GM21528 (cell line): ENCODE results near the gene GMDS.

Experiments
- ATAC-seq: cut with Tn5 transposase; IDR thresholded peaks from one replicate; pipeline ENCODE4 v1.9.1; 2021; ENCODE audit warnings: mild to moderate bottlenecking, moderate library complexity; ENCODE audit not compliant: unreplicated experiment, low FRiP score

GMDS gene

GRCh38 chr6:2141644-2142290, 103.6 kb downstream of the GMDS start:
- no peak for ATAC-seq

- no peak for ATAC-seq
Observed at GRCh38 chr6:2140438-2141128, 104.8 kb downstream of the GMDS start.

GRCh38 chr6:2135401-2135800, 110.0 kb downstream of the GMDS start:
- ATAC-seq = no peak

DNA sequence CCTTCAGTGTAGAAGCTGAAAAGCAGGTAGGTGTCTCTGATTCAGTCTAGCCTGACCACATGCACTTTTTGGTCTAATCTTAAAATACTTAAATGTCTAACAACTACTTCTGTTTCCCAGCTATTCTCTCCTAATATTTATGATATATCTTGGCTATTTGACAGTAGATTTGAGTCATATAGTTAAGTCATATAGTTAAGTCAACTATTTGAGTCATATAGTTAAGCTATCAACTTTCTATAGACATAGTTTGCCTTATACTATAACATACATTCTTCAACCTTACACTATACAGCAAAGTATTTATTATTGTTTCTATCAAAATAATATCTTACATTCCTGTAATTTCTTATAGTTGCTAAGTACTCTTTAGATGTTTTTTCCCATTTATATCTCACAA, 110.9 kb downstream of the GMDS start:
- ATAC-seq = no peak

DNA sequence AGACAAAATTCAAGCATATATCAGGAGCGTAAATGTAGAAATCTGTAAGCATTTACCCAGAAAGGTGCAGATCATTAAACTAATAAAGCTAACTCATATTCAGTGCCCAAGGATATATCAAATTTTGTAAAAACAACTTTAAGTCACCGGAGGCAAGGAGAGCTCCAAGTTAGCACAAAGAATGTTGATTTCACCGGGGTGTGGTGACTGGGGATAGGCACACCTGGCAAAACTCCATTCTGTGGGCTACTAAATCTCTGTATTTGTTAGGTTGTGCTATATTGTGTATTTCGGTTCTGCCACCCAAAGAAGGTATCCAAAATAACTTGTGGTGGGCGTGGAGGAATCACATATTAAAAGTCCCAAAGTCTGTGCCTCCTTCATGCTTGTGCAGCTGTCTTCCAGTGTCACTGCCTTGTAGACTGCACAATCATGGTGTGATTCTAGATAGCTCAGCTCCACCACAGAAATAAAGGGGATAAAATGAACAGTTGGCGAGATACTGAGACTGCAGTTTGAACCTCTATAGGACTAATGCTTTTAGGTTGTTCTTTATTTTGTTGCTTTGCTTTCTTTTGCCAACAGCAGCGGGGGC, 111.6 kb downstream of the GMDS start:
- no peak for ATAC-seq

DNA sequence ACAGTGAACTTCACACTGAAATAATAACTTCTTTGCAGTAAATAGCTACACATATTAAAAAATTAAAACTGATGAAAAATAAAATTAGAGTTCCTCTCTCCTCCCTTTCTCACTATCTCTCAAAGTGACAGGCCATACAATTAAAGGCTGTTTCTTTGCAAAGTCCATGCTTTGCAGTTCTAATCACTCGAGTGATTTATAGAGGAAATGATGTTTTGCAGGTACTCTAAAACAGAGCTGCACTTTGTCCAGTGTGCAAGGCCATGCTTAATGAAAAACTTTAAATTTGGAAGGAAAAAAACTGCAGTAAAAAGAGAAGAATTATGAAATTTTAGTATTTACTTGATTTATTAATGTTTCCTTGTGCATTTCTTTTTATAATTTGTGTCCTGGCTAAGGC, 112.5 kb downstream of the GMDS start:
- no peak for ATAC-seq

DNA sequence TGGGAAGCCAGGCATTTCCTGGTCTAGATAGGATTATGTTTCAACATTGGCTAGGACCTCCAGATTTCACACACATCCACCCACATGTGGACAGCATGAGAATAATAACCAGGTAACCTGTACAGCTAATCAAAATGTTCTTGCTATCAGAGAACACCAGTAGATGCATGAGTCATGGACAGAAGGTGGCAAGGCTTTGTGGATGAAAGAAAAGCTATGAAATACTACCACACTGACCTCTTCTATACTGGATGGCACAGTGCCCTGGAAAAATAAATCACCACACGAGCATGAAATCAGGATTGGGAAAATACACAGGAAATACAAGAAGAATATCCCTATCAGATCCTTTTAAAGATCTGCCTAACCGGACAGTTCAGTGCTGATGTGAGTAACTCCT, 113.0 kb downstream of the GMDS start:
- ATAC-seq = no peak

GRCh38 chr6:2129182-2129621, 116.2 kb downstream of the GMDS start:
- ATAC-seq = peak; percentile 53

- peak; percentile 48 for ATAC-seq
Observed at GRCh38 chr6:2127484-2127911, 117.9 kb downstream of the GMDS start.

DNA sequence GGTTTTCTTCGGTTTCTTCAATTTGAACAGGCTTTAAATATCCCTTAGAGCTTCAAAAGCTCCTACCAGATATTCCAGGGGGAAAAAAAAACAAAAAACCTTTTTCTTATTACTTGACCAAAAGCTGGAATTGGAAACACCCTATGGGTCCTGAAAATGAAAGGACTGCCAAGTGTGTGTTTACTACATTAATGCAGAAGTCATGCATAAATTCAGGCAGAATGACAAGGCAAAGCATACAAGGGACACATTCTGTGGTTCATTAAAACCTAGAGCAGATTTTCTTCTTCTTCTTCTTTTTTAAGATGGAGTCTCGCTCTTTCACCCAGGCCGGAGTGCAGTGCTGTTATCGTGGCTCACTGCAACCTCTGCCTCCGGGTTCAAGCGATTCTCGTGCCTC, 119.1 kb downstream of the GMDS start:
- no peak for ATAC-seq

DNA sequence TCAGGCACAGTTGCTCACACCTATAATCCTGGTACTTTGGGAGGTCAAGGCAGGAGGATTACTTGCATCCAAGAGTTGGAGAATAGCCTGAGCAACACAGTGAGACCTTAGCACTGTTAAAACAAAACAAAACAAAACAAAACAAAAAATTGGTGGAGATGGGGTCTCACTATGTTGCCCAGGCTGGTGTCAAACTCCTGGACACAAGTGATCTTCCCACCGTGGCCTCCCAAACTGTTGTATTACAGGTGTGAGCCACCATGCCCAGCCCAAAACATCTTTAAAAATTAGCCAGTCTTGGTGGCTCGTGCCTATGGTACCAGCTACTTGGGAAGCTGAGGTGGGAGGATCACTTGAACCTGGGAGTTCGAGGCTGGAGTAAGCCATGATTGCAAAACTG, 120.2 kb downstream of the GMDS start:
- ATAC-seq = no peak

- ATAC-seq = no peak
Observed at GRCh38 chr6:2124260-2124709, 121.1 kb downstream of the GMDS start.

DNA sequence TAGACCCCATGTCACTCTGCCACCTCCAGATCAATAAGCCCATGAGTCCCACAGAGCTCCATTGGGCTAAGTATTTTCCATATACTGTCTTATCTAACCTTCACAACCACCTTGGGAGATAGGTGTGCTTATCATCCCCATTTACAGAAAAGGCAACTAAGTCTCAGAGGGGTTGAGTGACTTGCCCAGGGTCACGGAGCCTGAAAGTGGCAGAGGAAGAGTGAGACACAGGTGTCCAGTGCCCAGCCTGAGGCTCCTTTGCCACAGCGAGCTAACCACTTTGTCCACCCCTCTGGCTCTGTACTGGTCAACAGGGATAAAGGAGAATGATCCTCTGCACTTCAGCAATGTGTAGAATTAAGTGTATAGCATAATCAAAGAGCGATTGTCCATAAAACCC, 124.5 kb downstream of the GMDS start:
- ATAC-seq = no peak

DNA sequence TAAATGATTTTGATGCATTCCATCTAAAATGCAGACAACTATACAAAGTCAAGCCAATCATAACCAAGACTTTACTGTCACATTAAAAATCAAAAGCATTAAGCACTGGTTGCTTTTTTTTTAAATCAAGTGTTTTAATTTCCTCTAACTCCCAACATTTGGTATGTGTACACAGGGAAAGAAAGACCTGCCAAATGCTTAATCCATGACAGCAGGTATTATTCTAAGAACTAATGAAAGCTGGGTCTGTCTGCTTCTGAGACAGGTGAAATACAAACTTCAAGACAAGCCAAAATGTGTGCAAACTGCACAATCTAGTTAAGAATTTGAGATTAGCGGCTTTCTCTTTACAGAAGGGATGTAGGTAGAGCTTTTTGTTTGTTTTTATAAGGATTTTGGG, 126.1 kb downstream of the GMDS start:
- no peak for ATAC-seq

DNA sequence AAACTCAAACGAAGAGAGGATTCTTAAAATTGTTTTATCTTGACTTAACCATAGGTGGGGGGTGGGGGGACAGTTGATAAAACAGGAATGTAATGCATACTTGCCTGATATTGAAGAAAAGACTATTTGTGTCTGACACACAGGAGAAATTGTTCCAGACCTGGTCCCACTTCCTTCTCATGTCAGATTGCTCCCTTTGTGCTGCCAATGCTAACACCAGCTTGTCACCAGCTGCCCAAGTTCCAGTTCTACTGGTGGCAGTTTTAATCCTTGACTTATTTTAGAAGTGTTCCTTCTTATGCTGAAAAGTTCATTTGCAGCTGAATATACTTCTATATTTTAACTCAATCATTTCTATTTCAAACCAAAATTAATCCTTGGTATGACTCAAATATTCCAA, 127.3 kb downstream of the GMDS start:
- ATAC-seq = no peak

- no peak for ATAC-seq
Observed at GRCh38 chr6:2117447-2117846, 128.0 kb downstream of the GMDS start.

DNA sequence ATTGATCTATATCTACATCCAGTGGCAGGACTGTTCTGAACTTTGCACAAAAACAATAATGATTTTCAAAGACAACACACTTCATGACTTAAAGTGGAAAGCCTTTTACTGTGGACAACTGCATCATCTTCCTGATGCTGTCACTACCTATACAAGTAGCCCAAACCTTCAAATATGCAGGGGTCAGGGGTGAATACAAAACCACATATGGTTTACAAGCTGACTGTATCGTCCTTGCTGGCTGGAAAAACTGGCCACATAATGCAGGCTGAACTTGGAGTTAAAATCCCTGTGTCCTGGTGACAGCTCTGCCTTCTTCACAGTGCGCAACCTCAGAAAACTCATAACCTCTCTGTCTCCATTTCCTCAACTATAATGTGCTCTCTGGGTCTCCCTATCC, 128.9 kb downstream of the GMDS start:
- no peak for ATAC-seq

DNA sequence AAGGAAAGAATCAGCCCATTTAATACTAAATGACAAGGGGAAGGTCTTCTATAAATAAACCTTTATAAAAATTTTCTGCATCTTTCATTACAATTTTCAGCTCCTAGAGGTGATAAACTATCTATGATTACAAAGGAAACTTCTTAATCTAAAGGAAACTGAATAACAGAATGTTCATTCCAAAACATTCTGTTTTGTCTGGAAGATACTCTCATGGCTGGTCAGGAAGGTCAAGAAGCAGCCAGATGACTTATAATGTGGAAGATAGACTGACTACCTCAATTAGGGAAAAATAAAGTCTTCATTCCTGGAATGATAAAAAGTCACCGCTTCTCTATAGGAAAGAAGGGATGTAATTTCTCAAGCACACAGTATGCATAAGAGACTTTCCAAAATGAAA, 131.3 kb downstream of the GMDS start:
- no peak for ATAC-seq

DNA sequence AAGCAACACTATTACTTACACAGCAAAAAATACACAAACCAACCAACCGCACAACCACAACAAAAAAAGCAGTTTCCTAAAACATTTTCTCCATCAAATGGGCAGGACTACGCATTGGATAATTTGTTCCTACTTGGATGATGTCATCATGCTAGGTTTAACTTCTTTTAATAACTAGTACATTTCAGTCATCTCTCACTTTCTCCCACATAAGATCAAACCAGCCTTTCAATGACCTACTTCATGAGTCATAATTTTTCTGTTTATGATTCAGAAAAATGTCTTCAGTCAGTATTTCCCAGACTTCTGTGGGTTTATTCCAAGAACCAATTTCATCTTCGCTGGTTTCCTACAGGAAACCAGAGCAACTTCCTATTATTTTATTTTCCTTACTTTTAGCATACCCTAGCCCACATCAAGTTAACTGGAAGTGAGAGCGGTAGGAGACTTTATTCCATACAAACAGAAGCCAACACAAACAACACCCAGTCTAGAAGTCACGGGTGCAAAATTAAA, 134.2 kb downstream of the GMDS start:
- ATAC-seq = no peak

GRCh38 chr6:2110504-2110903, 134.9 kb downstream of the GMDS start:
- no peak for ATAC-seq

GRCh38 chr6:2109796-2110195, 135.6 kb downstream of the GMDS start:
- no peak for ATAC-seq
